IMR-90 (cell line): Measurements from ENCODE around the gene MRPL20. TPM values are rescaled to one million over a fixed set of nuclear protein-coding genes. Genes with fewer than 3 reads are reported as not detected.
A peak's percentile ranks its signal among the peaks of the same experiment; 100 is the strongest.

ENCODE experiments used
- ATAC-seq: fragments of 200-7000 bp; cut with Tn5 transposase; 2 replicates; pipeline ENCODE4 v1.9.1; 2020; ENCODE audit warnings: low read depth, mild to moderate bottlenecking, moderate library complexity
- BruUV-seq: library from RNA; stranded (reverse); fragments of 400-500 nt; replicated peaks from 2 replicates; lab custom pipeline; 2021; lab: Mats Ljungman, UMichigan
- CTCF ChIA-PET: fragments of 300-600 bp; formaldehyde crosslinking; extraction: SDS; loops from one replicate; lab custom pipeline; 2021; ENCODE audit warnings: antibody characterized with exemption; lab: Yijun Ruan, JAX
- POLR2A ChIA-PET: fragments of 300-600 bp; sonication (Branson Sonifier 250); formaldehyde crosslinking; loops from one replicate; lab custom pipeline; 2022; ENCODE audit warnings: antibody characterized with exemption; ENCODE audit not compliant: unreplicated experiment; lab: Charles Lee
- DNase-seq: peaks from one replicate; pipeline ENCODE4 v3.0.0; 2013
- H2AFZ ChIP-seq: replicated peaks from 2 replicates; pipeline ENCODE3; 2013; ENCODE audit warnings: low read length, mild to moderate bottlenecking; ENCODE audit not compliant: poor library complexity
- H2AK5ac ChIP-seq: 2 replicates; pipeline ENCODE4 v1.6.1; 2013; ENCODE audit warnings: low read depth, low read length, inconsistent platforms
- H2AK9ac ChIP-seq: replicated peaks from 2 replicates; pipeline ENCODE3; 2013; ENCODE audit warnings: mild to moderate bottlenecking, low read depth, low read length, moderate library complexity; ENCODE audit not compliant: poor library complexity
- H2BK120ac ChIP-seq: 2 replicates; pipeline ENCODE4 v1.6.1; 2013; ENCODE audit warnings: low read depth, low read length, inconsistent platforms
- H2BK15ac ChIP-seq: 3 replicates; pipeline ENCODE4 v1.6.1; 2013; ENCODE audit warnings: low read depth, low read length, inconsistent platforms
- H2BK20ac ChIP-seq: 2 replicates; pipeline ENCODE4 v1.6.1; 2013; ENCODE audit warnings: low read depth, mild to moderate bottlenecking, inconsistent platforms, low read length, moderate library complexity
- H2BK5ac ChIP-seq: 2 replicates; pipeline ENCODE4 v1.6.1; 2013; ENCODE audit warnings: mild to moderate bottlenecking, low read depth, low read length, inconsistent platforms; ENCODE audit not compliant: poor library complexity, severe bottlenecking
- H3K14ac ChIP-seq: replicated peaks from 2 replicates; pipeline ENCODE4 v1.6.1; 2013; ENCODE audit warnings: low read depth, low read length, inconsistent platforms
- H3K18ac ChIP-seq: 2 replicates; pipeline ENCODE4 v1.6.1; 2013; ENCODE audit warnings: low read depth, low read length, control low read depth
- H3K23ac ChIP-seq: 2 replicates; pipeline ENCODE4 v1.6.1; 2013; ENCODE audit warnings: low read depth, low read length, inconsistent platforms
- H3K27ac ChIP-seq: 2 replicates; pipeline ENCODE4 v1.5.1; 2013; ENCODE audit warnings: mild to moderate bottlenecking, control low read depth, low read length; ENCODE audit not compliant: insufficient read depth
- H3K27me3 ChIP-seq: 2 replicates; pipeline ENCODE4 v1.6.1; 2013; ENCODE audit warnings: low read length; ENCODE audit not compliant: control insufficient read depth, insufficient read depth
- H3K36me3 ChIP-seq: 2 replicates; pipeline ENCODE4 v1.6.1; 2013; ENCODE audit warnings: low read length, mixed read lengths; ENCODE audit not compliant: control insufficient read depth, insufficient read depth
- H3K4ac ChIP-seq: 2 replicates; pipeline ENCODE4 v1.6.1; 2013; ENCODE audit warnings: low read depth, low read length, inconsistent platforms
- H3K4me1 ChIP-seq: 2 replicates; pipeline ENCODE4 v1.6.1; 2013; ENCODE audit warnings: low read length, mixed read lengths; ENCODE audit not compliant: control insufficient read depth, insufficient read depth
- H3K4me2 ChIP-seq: 2 replicates; pipeline ENCODE4 v1.6.1; 2013; ENCODE audit warnings: low read depth, mild to moderate bottlenecking, control low read depth, low read length, moderate library complexity
- H3K4me3 ChIP-seq: 2 replicates; pipeline ENCODE4 v1.5.1; 2013; ENCODE audit warnings: low read depth, mild to moderate bottlenecking, control low read depth, low read length, moderate library complexity; ENCODE audit not compliant: insufficient read depth
- H3K56ac ChIP-seq: 2 replicates; pipeline ENCODE4 v1.6.1; 2013; ENCODE audit warnings: low read length, inconsistent platforms; ENCODE audit not compliant: insufficient read depth; ENCODE audit errors: extremely low read depth
- H3K79me1 ChIP-seq, 2 experiments: 2 replicates each; pipeline ENCODE4 v1.6.1; 2013; ENCODE audit warnings: low read length in 2 of 2, inconsistent platforms in 1 of 2, low read depth in 1 of 2
- H3K9ac ChIP-seq: 2 replicates; pipeline ENCODE4 v1.6.1; 2013; ENCODE audit warnings: low read depth, low read length, control low read depth
- H3K9me1 ChIP-seq: 2 replicates; pipeline ENCODE4 v1.6.1; 2013; ENCODE audit warnings: low read length, inconsistent platforms; ENCODE audit not compliant: insufficient read depth
- H3K9me3 ChIP-seq: 2 replicates; pipeline ENCODE4 v1.6.1; 2013; ENCODE audit warnings: low read length; ENCODE audit not compliant: control insufficient read depth, insufficient read depth
- H4K20me1 ChIP-seq: 2 replicates; pipeline ENCODE4 v1.6.1; 2013; ENCODE audit warnings: low read length, inconsistent platforms; ENCODE audit not compliant: insufficient read depth
- H4K5ac ChIP-seq: 2 replicates; pipeline ENCODE4 v1.6.1; 2013; ENCODE audit warnings: mild to moderate bottlenecking, low read depth, low read length, control low read depth
- H4K8ac ChIP-seq, 2 experiments: 2 replicates each; pipeline ENCODE4 v1.6.1; 2013; ENCODE audit warnings: low read depth in 2 of 2, low read length in 2 of 2, control low read depth in 1 of 2, inconsistent platforms in 1 of 2
- H4K91ac ChIP-seq: 2 replicates; pipeline ENCODE4 v1.6.1; 2013; ENCODE audit warnings: low read depth, low read length, inconsistent platforms; ENCODE audit not compliant: insufficient read depth
- BHLHE40 ChIP-seq: fragments of 150-350 bp; IDR thresholded peaks from 2 replicates; pipeline ENCODE4 v1.6.1; 2016; ENCODE audit warnings: mild to moderate bottlenecking, low read depth, low read length
- CEBPB ChIP-seq: IDR thresholded peaks from 2 replicates; pipeline ENCODE4 v1.6.1; 2012; ENCODE audit warnings: low read depth, low read length, improper control_type of control experiment
- CHD1 ChIP-seq: IDR thresholded peaks from 2 replicates; pipeline ENCODE4 v1.6.1; 2012; ENCODE audit warnings: low read depth, low read length, improper control_type of control experiment
- FOS ChIP-seq: fragments of 150-350 bp; IDR thresholded peaks from 2 replicates; pipeline ENCODE4 v1.6.1; 2016; ENCODE audit warnings: low read depth, low read length
- MAFK ChIP-seq: IDR thresholded peaks from 2 replicates; pipeline ENCODE4 v1.6.1; 2012; ENCODE audit warnings: low read depth, low read length, improper control_type of control experiment
- MAZ ChIP-seq: IDR thresholded peaks from 2 replicates; pipeline ENCODE4 v1.6.1; 2012; ENCODE audit warnings: low read depth, mild to moderate bottlenecking, low read length, improper control_type of control experiment, moderate library complexity, borderline replicate concordance
- MXI1 ChIP-seq: IDR thresholded peaks from 2 replicates; pipeline ENCODE4 v1.6.1; 2012; ENCODE audit warnings: low read depth, mild to moderate bottlenecking, low read length, moderate library complexity, borderline replicate concordance
- NFE2L2 ChIP-seq: fragments of 150-350 bp; IDR thresholded peaks from 2 replicates; pipeline ENCODE4 v1.6.1; 2016; ENCODE audit warnings: low read depth, mild to moderate bottlenecking, low read length
- POLR2A ChIP-seq: IDR thresholded peaks from 2 replicates; pipeline ENCODE4 v1.6.1; 2012; ENCODE audit warnings: mild to moderate bottlenecking, low read depth, low read length
- RAD21 ChIP-seq: IDR thresholded peaks from 2 replicates; pipeline ENCODE4 v1.6.1; 2012; ENCODE audit warnings: low read length, improper control_type of control experiment
- RCOR1 ChIP-seq: IDR thresholded peaks from 2 replicates; pipeline ENCODE4 v1.6.1; 2012; ENCODE audit warnings: mild to moderate bottlenecking, low read length, improper control_type of control experiment; ENCODE audit not compliant: insufficient replicate concordance
- RFX5 ChIP-seq: IDR thresholded peaks from 2 replicates; pipeline ENCODE4 v1.8.0; 2012; ENCODE audit warnings: low read depth, mild to moderate bottlenecking, low read length, moderate library complexity
- SMC3 ChIP-seq: fragments of 150-350 bp; IDR thresholded peaks from 2 replicates; pipeline ENCODE4 v1.6.1; 2016; ENCODE audit warnings: low read depth, mild to moderate bottlenecking, antibody characterized with exemption, low read length, moderate library complexity
- WGBS, 2 experiments: methylation state at CpG; one replicate each; pipeline versions ENCODE4 v1.1.5 to v1.1.7; 2013; ENCODE audit warnings: missing lambda C conversion rate in 2 of 2; ENCODE audit not compliant: insufficient read length in 1 of 2; ENCODE audit errors: extremely low coverage in 2 of 2; 5-methylcytosine and 5-hydroxymethylcytosine counted together
- dilution Hi-C: fragments of 300-500 bp; cut with HindIII; formaldehyde crosslinking; loops from one replicate; pipeline ENCODE4 v1.14.3; 2018; ENCODE audit warnings: low sequenced_read_pairs; ENCODE audit not compliant: unreplicated experiment
- in situ Hi-C: fragments of 300-500 bp; cut with MboI; formaldehyde crosslinking; loops from 3 replicates; pipeline ENCODE4 v1.14.3; 2019; ENCODE audit warnings: low sequenced_read_pairs, inconsistent platforms, mixed read lengths
- intact Hi-C: fragments of 100-400 bp; cut with micrococcal nuclease; formaldehyde crosslinking; loops from 2 replicates; pipeline ENCODE4 v1.10.0; 2022
- polyA plus RNA-seq, 3 experiments: library from polyadenylated mRNA; depleted of rRNA; stranded (reverse); fragments of >200 nt; gene quantifications; 2 replicates each; pipeline ENCODE4 v1.2.3, GENCODE V29; 2012; ENCODE audit warnings: low replicate concordance in 1 of 3
- total RNA-seq: library from RNA; depleted of rRNA; stranded (reverse); fragments of >200 nt; gene quantifications from 2 replicates; pipeline ENCODE4 v1.2.3, GENCODE V29; 2012
- TF ChIP-seq, protein P1 (sequence below): conservative IDR thresholded peaks from 2 replicates; pipeline ENCODE4 v1.5.1; 2012; ENCODE audit warnings: mild to moderate bottlenecking, low read depth, low read length, improper control_type of control experiment
- TF ChIP-seq, protein P2 (sequence below): fragments of 150-350 bp; IDR thresholded peaks from 2 replicates; pipeline ENCODE4 v1.6.1; 2016; ENCODE audit warnings: low read depth, mild to moderate bottlenecking, low read length, moderate library complexity, borderline replicate concordance
- TF ChIP-seq, protein P3 (sequence below): fragments of 150-350 bp; IDR thresholded peaks from 2 replicates; pipeline ENCODE4 v1.6.1; 2017; ENCODE audit warnings: mild to moderate bottlenecking, antibody characterized with exemption, low read length, low read depth

The MRPL20 gene
- total and polyA plus RNA-seq, 2 of the 4 experiments (the other 2 are of a cell fraction): 141 to 157 TPM

DNA sequence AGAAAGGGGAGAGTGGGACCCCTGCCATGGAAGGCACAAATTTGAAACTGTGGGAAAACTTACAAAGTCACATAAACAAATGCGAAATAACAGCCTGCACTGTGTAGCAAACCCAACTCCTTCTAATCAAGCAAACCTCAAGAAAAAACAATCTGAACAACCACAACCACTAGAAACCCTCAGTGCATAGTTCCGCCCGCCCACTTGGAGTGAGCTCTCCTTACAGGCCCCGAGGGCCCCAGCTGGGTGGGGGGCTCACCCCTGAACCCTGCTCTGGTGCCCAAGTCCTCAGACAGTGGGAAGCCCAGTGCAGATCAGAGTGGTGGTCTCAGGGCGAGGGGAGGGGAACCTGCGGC lies 47.8 kb downstream of the MRPL20 start:
- CTCF ChIA-PET: no interaction called here
- in situ Hi-C loops: no loop called here
- peak overlapping the region; percentile 65 for H3K9ac ChIP-seq

More for the DNA sequence above, 47.8 kb downstream of the MRPL20 start:
- peaks cover 13% of the 10 kb centered on the region for H3K9me1 ChIP-seq
- H3K79me1 ChIP-seq: peaks cover 4 to 17% of the 10 kb centered on the region in 2 experiments; a peak in 3 of 4 replicates
- no peak overlapping the region for H3K4me3 ChIP-seq
- H2BK15ac ChIP-seq: peak overlapping the region; percentile 90; the same call in 2 of the 3 replicates
- no CpG with 5 or more reads among the region's 6 CpGs for WGBS, 2 experiments
- intact Hi-C loops: loop anchor here (2.0 to 5.0 kb wide), 2 partner anchors 14 to 52 kb away; partner anchors contain the start of genes ACAP3 and PUSL1
- DNase-seq (peak; percentile 83), ATAC-seq (peak; percentile 25)
- H2AK5ac ChIP-seq: peak overlapping the region; percentile 99
- peak overlapping the region; percentile 95 for H3K14ac ChIP-seq
- peak overlapping the region; percentile 99 for H2BK120ac ChIP-seq
- peak overlapping the region; percentile 96 for H2BK20ac ChIP-seq
- H4K5ac ChIP-seq: peak overlapping the region; percentile 86
- H3K4ac ChIP-seq: peak overlapping the region; percentile 99
- peak overlapping the region; percentile 98 for H4K91ac ChIP-seq
- H3K27ac ChIP-seq: peak overlapping the region; percentile 96
- peak overlapping the region; percentile 92 for H4K8ac ChIP-seq
- no peaks in the 10 kb centered on the region for H3K27me3 ChIP-seq
- H3K4me1 ChIP-seq: peaks cover 33% of the 10 kb centered on the region
- dilution Hi-C loops: no loop called here
- H2BK5ac ChIP-seq: peak overlapping the region; percentile 96
- H3K56ac ChIP-seq: peak overlapping the region; percentile 87
- H3K18ac ChIP-seq: peak overlapping the region; percentile 71
- peaks cover 10% of the 10 kb centered on the region; the same call in 1 of the 2 replicates for H3K36me3 ChIP-seq
- H2AFZ ChIP-seq: peak overlapping the region; percentile 85
- POLR2A ChIA-PET: interaction anchor here (0.6 to 1.0 kb wide), 2 partner anchors 11 to 16 kb away, joined by 3 read pairs; partner anchors contain the start of gene AURKAIP1
- H4K20me1 ChIP-seq: peaks cover 26% of the 10 kb centered on the region
- no TSS peak for BruUV-seq
- TF ChIP-seq RAD21: no peak
- TF ChIP-seq, protein P1, sequence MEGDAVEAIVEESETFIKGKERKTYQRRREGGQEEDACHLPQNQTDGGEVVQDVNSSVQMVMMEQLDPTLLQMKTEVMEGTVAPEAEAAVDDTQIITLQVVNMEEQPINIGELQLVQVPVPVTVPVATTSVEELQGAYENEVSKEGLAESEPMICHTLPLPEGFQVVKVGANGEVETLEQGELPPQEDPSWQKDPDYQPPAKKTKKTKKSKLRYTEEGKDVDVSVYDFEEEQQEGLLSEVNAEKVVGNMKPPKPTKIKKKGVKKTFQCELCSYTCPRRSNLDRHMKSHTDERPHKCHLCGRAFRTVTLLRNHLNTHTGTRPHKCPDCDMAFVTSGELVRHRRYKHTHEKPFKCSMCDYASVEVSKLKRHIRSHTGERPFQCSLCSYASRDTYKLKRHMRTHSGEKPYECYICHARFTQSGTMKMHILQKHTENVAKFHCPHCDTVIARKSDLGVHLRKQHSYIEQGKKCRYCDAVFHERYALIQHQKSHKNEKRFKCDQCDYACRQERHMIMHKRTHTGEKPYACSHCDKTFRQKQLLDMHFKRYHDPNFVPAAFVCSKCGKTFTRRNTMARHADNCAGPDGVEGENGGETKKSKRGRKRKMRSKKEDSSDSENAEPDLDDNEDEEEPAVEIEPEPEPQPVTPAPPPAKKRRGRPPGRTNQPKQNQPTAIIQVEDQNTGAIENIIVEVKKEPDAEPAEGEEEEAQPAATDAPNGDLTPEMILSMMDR: no peak
- TF ChIP-seq, protein P2, sequence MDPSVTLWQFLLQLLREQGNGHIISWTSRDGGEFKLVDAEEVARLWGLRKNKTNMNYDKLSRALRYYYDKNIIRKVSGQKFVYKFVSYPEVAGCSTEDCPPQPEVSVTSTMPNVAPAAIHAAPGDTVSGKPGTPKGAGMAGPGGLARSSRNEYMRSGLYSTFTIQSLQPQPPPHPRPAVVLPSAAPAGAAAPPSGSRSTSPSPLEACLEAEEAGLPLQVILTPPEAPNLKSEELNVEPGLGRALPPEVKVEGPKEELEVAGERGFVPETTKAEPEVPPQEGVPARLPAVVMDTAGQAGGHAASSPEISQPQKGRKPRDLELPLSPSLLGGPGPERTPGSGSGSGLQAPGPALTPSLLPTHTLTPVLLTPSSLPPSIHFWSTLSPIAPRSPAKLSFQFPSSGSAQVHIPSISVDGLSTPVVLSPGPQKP: no peak
- no peak for TF ChIP-seq SMC3
- TF ChIP-seq POLR2A: no peak
- TF ChIP-seq BHLHE40: no peak
- no peak for TF ChIP-seq NFE2L2
- TF ChIP-seq CEBPB: no peak
- TF ChIP-seq RCOR1: no peak
- no peak for TF ChIP-seq MAZ
- no peak for TF ChIP-seq RFX5
- no peak for TF ChIP-seq MXI1
- TF ChIP-seq CHD1: no peak
- no peak for TF ChIP-seq MAFK
- TF ChIP-seq, protein P3, sequence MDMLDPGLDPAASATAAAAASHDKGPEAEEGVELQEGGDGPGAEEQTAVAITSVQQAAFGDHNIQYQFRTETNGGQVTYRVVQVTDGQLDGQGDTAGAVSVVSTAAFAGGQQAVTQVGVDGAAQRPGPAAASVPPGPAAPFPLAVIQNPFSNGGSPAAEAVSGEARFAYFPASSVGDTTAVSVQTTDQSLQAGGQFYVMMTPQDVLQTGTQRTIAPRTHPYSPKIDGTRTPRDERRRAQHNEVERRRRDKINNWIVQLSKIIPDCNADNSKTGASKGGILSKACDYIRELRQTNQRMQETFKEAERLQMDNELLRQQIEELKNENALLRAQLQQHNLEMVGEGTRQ: no peak
- TF ChIP-seq FOS: no peak
- H3K4me2 ChIP-seq: peak overlapping the region; percentile 38
- peak overlapping the region; percentile 92 for H3K23ac ChIP-seq
- H2AK9ac ChIP-seq: peak overlapping the region; percentile 100
- H3K9me3 ChIP-seq: no peaks in the 10 kb centered on the region
